Melanocyte of skin (primary cell): ENCODE results near the gene EIF3I. TPM values are rescaled to one million over a fixed set of nuclear protein-coding genes. Genes with fewer than 3 reads are reported as not detected.

ENCODE experiments used
- small RNA-seq, 2 donors: library from RNA; depleted of rRNA; stranded (forward); fragments of <200 nt; gene quantifications; one replicate each; pipeline ENCODE3, GENCODE V24; 2012
- total RNA-seq, 2 donors: library from RNA; depleted of rRNA; stranded (reverse); fragments of >200 nt; gene quantifications; 2 replicates each; pipeline ENCODE4 v1.2.3, GENCODE V29; 2012

EIF3I gene
- 100 to 1,000 TPM; 204 to 323 TPM for total RNA-seq

DNA sequence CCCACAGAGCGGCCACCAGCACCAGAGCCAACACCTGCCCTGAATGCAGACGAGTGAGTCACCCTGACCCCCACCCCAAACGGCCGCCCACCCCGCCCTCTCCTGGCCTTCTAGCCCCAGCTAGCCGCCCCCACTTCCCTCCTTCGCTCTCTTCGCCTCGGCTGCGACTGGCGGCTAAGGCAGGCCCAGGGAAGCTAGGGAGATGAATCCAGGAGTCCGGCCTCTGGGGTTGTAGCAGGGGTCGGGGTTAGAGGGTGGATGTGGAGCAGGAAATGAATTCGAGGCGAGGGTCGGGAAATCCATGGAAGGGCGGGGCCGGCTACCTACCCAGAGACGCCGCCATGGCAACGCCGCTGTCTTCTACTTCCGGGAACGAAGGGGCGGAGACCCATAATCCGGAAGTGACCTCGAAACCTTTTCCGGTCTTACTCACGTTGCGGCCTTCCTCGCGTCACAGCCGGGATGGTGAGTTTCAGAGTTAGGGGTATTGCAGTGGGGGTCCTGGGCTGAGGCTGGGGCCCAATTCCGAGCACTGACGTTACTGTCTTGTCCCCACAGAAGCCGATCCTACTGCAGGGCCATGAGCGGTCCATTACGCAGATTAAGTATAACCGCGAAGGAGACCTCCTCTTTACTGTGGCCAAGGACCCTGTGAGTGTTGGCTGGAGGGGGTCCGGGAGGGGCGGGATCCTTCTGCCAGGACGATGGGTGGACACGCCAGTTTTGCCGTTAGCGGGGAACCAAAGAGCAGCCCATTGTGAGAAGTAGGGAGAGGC, at the start of gene EIF3I, which contains the start of gene TMEM234:
TSS of gene EIF3I (plus strand) at position 428 of the 776 bp plus-strand sequence. CDS start at position 463, 35 bp downstream.
TSS of gene TMEM234 (minus strand) at position 374 of the 776 bp plus-strand sequence. CDS start at position 343, 31 bp downstream.

DNA sequence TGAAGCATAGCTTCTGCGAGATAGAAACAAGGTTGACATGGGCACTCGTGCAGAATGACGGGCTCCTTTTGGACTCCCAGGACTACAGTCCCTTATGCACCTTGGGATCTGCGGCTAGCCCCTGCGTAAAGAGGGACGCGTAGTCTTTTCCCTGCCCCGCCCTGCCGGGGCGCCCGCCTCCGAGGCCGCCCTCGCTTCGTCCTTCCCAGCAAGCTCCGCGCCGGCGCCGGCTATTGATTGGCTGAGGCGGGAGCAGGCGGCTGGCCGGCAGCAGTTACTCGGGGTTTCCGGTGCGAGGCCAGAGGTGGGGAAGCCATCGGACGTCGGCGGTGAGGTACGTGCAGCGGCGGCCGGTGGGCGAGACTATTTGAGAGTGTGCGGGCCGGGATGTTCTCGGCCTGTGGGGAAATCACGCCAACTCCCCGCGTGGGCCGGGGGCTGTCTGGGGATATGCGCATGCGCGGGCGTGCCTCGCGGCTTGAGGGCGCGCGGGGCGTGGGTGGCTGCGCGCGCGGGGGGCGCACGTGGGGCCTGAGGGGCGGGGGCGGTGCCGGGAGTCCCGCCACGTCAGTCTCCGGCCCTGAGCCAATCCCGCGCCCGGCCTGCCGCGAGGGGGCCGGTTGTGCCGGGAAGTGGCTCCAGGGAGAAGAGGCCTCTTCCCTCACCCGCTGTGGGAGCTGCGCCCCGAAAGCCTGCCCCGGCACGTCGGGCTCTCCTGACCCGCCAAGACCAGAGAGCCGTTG, 42.6 kb upstream of the EIF3I start, which contains the start of gene TXLNA:
TSS of gene TXLNA (plus strand) at position 233 of the 743 bp plus-strand sequence. CDS start 671 bp downstream, outside the sequence.

DNA sequence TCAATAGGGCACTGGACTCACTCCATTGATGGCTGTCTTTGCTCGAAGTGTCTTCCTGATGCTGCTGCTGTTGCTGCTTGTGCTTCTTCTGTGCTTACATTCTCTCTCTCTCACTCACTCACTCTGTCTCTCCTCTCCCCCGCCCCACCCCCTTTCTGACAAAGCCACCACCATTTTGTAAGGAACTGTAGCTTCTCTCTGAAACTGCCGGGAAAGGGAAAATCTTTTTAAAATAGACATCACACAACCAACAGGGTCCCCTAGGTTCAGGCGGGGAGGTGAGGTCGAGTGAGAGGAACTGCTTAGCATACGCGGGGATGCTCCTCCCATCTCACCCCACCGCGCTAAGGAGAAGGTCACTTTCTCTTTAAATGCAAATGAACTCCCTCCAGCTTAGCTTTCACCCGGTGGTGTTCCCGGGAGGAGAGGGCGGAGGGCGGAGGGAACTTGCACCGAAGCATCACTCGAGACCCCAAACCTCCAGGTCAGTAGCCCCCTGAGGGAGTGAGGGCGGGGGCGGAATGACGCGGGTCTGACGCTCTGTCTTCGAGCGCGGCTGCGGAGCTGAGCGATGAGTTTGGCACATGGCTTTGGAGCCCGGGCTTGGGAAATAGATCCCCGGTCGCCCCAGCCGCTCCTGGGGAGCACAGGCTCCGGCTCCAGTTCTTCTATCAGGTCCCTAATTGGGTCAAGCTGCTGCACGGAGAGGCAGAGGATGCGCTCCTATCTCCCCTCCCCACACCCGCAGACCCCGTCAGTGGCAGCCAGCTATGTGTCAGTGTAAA, 21.8 kb upstream of the EIF3I start, which contains the start of gene CCDC28B:
TSS of gene CCDC28B (plus strand) at position 370 of the 785 bp plus-strand sequence. CDS start 1,341 bp downstream, outside the sequence.

DNA sequence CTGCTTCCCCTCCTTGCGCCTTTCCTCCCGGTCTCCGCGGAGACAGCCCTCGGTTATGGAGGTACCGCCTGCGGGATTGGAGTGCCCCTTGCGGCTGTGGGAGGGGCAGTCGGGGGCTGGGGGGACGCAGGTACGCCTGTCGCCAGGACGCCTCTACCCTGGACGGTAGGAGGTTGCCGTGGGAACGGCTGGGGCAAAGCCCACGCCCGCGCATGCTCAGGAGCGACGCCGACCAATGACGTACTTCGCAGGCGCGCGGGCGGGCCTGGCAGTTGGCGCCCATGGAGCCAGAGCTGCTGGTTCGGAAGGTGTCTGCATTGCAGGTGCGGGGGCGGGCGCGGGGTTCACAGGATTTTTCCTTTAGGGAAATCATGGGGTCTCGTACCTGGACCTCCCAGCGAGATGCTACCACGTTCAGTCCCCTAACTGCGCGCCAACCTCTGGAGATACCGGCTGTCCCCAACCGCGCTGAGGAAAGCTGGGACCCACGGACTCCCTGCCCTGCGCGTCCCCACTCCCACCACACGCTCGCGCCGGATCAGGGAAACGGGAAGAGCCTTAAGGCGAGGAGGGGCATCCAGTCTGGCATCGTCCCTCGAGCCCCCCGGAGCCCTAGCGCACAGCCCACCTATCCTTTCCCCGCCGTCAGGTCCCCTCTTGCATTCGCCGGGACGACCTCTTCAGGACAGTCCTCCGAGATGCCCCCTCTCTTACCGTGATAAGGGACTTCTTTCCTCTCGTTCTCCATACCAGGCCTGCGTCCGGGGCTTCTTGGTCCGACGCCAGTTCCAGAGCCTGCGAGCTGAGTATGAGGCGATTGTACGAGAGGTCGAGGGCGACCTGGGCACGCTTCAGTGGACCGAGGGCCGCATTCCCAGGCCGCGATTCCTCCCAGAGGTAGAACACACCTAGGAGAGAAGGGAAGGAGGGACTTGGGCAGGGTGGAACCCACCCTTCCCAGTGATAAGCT, 16.5 kb upstream of the EIF3I start, which contains the start of gene IQCC:
TSS of gene IQCC (plus strand) at position 271 of the 970 bp plus-strand sequence. CDS start at position 282, 11 bp downstream.

DNA sequence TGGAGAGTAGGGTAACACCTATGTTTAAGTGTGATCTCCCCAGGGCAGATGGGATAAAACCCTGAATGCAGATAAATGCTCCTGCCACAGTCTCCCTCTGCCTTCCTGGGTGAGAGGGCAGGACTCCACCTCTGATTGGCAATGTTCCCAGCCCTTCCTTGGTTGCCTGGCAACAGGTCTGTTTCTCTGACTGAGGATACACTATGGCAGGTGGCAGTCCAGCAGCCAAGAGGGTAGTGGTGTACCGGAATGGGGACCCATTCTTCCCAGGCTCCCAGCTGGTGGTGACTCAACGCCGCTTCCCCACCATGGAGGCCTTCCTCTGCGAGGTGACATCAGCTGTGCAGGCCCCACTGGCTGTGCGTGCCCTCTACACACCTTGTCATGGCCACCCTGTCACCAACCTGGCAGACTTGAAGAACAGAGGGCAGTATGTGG, 13.3 kb upstream of the EIF3I start, which contains the start of gene DCDC2B:
TSS of gene DCDC2B (plus strand) at position 199 of the 438 bp plus-strand sequence. CDS start at position 204, 5 bp downstream.

DNA sequence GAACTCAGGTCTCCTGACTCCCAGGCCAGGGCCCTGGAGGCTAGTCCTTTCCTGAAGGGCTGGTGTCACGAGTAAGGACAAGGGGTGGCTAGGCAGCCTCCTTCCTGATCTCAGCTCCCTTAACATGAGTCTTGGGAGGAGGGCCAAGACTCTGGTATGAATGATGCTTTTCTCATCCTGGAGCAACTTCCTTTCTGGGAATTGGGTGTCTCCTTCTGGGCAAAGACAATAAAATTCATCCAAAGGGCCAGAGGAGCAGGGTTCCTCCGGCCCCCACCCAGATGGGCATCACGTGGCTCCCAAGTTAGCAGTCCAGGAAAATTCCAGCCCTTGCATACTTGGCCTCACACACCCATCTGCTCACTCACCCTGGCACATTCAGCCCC, 24.7 kb downstream of the EIF3I start, which contains the start of gene FAM167B:
TSS of gene FAM167B (plus strand) at position 335 of the 386 bp plus-strand sequence. CDS start 200 bp downstream, outside the sequence.

DNA sequence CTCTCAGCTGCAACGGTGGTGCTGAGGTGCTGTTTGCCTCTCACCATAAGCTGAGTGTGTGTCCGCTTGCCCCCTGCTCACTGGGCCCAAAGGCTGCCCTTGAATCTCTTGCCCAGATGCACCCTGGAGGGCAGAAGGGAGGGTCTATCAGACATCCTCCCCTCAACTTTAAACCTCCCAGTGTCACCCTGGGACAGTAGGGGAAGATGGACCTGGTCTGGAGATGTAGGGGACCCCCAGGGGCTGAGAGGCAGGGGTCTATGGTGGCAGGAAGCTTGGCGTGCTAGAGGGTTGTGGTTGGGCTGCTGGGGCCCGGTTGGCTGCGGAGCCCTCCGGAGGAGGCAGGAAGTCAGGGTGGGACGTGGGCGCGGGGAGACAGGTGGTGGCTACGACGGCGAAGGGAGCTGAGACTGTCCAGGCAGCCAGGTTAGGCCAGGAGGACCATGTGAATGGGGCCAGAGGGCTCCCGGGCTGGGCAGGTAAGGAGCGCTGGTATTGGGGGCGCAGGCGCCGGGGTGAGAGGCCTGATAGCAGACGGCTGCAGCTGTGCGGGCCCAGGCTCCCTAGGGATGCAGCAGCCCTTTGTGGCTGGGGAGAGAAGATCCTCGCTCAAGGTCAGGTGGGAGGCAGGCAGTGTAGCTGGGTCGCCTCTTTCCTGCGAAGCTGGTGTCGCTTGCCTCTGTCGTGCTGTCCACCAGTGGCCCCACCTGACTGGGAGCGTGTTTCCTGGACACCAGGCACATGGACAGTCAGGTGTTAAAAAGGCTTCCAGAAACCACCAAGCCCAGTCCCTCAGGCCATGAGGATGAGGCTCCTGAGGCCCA, 28.9 kb downstream of the EIF3I start, which contains the start of gene LCK:
TSS of gene LCK (plus strand) at position 373 of the 824 bp plus-strand sequence. CDS start 23,065 bp downstream, outside the sequence.

Small RNAs within 50 kb of the gene (small RNA-seq; reads per million reads assigned to genes)
- 0 reads per million in 2 donors for gene RF00017

Other genes starting within 250 kb of the EIF3I start
- gene KHDRBS1, start 208.5 kb upstream of the EIF3I start, total RNA-seq = 10 to 100 TPM; 29.9 to 52.9 TPM
- 1 to 10 TPM; 4.5 to 5.3 TPM for gene TMEM39B, start 149.5 kb upstream of the EIF3I start, total RNA-seq
- 10 to 100 TPM; 46.1 to 61.3 TPM for gene KPNA6, start 114.4 kb upstream of the EIF3I start, total RNA-seq
- gene TXLNA, start 42.7 kb upstream of the EIF3I start, total RNA-seq = 10 to 100 TPM; 90.9 to 94.6 TPM
- 10 to 100 TPM; 11.4 to 13.7 TPM for gene CCDC28B, start 21.8 kb upstream of the EIF3I start, total RNA-seq
- gene IQCC, start 16.7 kb upstream of the EIF3I start, total RNA-seq = 1 to 10 TPM; 1.4 to 1.7 TPM
- gene DCDC2B, start 13.3 kb upstream of the EIF3I start, total RNA-seq = not detected
- gene TMEM234, start 54 bp upstream of the EIF3I start, total RNA-seq = 10 to 100 TPM; 13.7 to 18.2 TPM
- 10 to 100 TPM; 11.7 to 30.3 TPM for gene FAM167B, start 24.8 kb downstream of the EIF3I start, total RNA-seq
- not detected for gene LCK, start 28.9 kb downstream of the EIF3I start, total RNA-seq
- 100 to 1,000 TPM in 1 of 2 donors, 10 to 100 TPM in 1; 61.3 to 104 TPM for gene HDAC1, start 69.7 kb downstream of the EIF3I start, total RNA-seq
- gene MARCKSL1, start 113.8 kb downstream of the EIF3I start, total RNA-seq = 100 to 1,000 TPM in 1 of 2 donors, 10 to 100 TPM in 1; 68.5 to 149 TPM
- 1 to 10 TPM; 1.4 to 1.7 TPM for gene FAM229A, start 140.1 kb downstream of the EIF3I start, total RNA-seq
- 1 to 10 TPM in 1 of 2 donors, under 1 TPM in 1; 0.34 to 1.3 TPM for gene TSSK3, start 140.1 kb downstream of the EIF3I start, total RNA-seq
- 10 to 100 TPM; 52.0 to 70.2 TPM for gene BSDC1, start 172.0 kb downstream of the EIF3I start, total RNA-seq
- gene ZBTB8B, start 242.7 kb downstream of the EIF3I start, total RNA-seq = under 1 TPM in 1 of 2 donors, not detected in 1; under 0.01 TPM